Measurements from ENCODE around the gene SCN3A.

SCN3A gene

GRCh38 chr2:165112133-165112573 lies 91.7 kb downstream of the SCN3A start:
- DNase-seq (ENCODE audit: low read depth): no peak

DNA sequence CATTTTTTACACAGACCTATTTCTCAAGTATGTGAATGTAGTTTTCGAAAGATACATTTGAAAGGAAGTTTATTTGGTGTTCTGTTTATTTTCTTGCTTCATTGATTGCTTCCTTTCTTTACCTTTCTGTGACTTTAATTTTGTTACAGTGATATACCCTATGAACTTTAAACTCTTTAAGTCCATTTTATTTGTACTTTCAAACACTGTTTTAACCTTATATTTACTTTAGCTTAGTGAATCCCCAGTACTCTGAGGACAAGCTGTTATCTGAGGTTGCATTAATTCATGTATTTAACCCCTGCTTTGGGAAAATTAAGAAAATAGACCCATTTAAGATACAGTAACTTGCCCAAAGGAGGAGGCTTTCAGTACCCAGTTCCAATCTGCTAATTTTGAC lies 93.5 kb downstream of the SCN3A start:
- no peak for DNase-seq (ENCODE audit: low read depth)

DNA sequence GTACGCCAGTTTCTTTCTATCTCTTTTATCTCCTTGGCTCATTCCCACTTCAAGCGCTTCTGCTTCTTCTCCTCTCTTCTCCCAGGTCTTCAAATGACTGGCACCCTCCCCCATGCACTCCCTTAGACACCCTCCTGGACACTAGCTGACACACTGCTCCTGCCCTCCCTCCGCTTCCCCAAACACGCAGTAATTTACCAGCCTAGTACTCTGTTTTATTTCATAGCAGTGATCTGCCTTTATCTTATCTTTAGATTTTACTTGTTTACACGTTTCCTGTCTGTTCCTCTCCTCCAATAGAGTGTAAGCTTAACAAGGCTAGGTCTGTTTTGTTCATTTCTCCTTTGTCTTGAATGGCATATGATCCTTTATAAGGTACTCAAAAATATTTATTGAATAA lies 93.9 kb downstream of the SCN3A start:
- no peak for DNase-seq (ENCODE audit: low read depth)

DNA sequence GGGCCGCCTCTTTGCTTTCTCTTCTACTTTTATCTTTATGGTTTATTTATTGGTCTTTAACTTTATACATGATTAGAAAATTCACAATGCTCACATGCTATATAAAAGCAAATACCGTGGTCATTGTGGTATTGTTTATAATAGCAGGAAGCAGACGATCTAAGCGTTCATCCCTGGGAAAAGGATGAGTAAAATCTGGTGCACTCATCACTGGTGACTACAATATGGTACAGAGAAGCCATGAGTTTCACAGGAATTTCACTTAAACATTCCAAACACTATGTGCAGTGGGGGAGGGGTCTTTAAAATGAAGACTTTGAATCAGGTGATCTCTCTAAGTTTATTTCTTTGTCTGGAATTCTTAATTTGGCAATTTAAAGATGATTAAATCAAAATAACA lies 97.9 kb downstream of the SCN3A start:
- no peak for DNase-seq (ENCODE audit: low read depth)

DNA sequence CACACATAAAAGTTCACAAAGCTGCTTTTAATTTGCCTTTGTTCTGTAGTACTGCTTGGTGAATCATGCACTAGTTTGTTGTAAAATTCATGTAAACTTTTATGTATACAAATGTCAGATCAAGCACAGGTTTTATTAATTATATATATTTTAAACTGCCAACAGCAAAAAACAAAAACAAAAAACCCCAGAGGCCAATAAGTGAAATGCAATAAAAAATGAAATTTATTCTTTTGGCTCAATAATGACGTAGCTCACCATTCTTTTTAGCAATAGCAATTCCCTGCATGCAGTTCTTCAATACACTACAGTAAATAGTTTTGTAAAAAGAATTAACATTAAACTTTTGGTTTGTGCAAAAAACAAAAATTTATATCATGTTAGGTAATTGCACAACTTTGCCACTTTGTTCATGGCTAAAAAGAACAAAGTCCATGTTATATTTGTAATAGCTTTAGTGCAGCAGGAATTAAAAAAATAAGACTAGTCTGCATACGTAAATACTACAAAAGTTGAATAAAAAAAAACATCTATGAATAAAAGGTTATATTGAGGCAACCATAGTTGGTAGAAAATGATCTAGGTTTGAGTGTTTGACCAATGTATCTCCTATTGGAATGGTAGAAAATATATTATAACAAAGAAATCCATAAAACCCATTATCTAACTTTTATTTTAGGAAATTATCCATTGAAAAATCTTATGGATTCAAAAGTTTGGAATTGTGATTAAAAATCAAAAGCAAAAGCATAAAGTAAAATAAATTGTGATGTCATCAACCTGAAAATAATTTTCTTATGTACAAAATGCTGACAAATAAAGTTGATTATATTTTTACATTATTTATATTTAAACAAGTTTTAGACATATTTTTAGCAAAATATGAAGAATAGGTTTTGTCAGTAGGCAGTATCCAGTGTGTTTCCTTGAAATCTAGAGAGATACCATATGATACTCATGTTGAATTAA lies 115.6 kb downstream of the SCN3A start:
- DNase-seq (ENCODE audit: low read depth): no peak

- DNase-seq (ENCODE audit: low read depth): no peak
These were observed 117.5 kb downstream of the SCN3A start for GRCh38 chr2:165086337-165086736.

GRCh38 chr2:165083326-165083725 lies 120.5 kb downstream of the SCN3A start:
- DNase-seq (ENCODE audit: low read depth): no peak

- no peak for DNase-seq (ENCODE audit: low read depth)
These were observed 121.4 kb downstream of the SCN3A start for GRCh38 chr2:165082479-165082878.

DNA sequence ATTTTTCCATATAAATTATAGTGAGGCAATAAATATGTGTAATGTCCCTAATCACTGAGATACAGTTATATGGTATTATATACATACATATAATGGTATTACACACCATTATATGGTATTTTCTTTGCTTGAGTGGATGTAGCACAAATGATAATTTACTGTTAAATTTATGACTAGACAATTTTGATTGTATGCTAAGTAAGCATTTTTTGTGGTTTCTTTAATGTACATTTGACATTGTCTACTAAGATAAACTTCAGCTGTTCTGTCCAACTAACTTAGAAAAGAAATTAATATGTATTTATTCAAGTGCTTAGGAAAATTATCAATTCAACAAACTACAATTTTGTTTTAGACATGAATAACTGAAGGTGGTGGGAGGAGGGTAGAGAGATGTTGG lies 122.6 kb downstream of the SCN3A start:
- no peak for DNase-seq (ENCODE audit: low read depth)

DNA sequence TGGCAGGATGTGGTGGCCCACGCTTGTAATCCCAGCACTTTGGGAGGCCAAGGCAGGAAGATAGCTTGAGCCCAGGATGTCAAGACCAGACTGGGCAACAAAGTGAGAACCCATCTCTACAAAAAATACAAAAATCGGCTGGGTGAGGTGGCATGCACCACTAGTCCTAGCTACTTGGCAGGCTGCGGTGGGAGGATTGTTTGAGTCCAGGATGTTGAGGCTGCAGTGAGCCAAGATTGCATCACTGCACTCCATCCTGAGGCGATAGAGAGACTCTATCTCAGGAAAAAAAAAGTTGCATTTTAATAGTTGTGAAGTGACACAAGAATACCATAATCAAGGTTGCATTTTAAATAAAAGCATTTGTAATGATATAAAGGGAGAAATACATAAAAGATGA lies 124.4 kb downstream of the SCN3A start:
- no peak for DNase-seq (ENCODE audit: low read depth)

- DNase-seq (ENCODE audit: low read depth): no peak
These were observed 124.9 kb downstream of the SCN3A start for GRCh38 chr2:165078913-165079312.

- no peak for DNase-seq (ENCODE audit: low read depth)
These were observed 129.0 kb downstream of the SCN3A start for GRCh38 chr2:165074884-165075283.

- no peak for DNase-seq (ENCODE audit: low read depth)
These were observed 129.5 kb downstream of the SCN3A start for GRCh38 chr2:165074323-165074722.

- DNase-seq (ENCODE audit: low read depth): no peak
These were observed 133.8 kb downstream of the SCN3A start for GRCh38 chr2:165070076-165070475.

DNA sequence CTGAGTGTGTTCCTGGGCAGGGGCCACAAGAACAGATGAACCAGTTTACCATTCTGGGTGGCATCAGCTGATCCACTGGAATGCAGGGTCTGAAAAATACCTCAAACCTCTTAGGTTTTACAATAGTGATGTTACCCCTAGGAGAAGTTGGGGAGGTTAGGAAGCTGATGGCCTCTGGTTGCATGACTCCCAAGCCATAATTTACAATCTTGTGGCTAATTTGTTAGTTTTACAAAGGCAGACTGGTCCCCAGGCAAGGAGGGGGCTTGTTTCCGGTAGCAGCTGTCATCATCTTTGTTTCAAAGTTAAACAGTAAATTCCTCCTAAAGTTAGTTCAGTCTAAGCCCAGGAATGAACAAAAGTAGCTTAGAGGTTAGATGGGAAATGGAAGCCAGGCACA lies 134.7 kb downstream of the SCN3A start:
- DNase-seq (ENCODE audit: low read depth): no peak

GRCh38 chr2:165068487-165068757 lies 135.4 kb downstream of the SCN3A start:
- no peak for DNase-seq (ENCODE audit: low read depth)

GRCh38 chr2:165067643-165068486 lies 136.0 kb downstream of the SCN3A start:
- DNase-seq (ENCODE audit: low read depth): peak; percentile 30

DNA sequence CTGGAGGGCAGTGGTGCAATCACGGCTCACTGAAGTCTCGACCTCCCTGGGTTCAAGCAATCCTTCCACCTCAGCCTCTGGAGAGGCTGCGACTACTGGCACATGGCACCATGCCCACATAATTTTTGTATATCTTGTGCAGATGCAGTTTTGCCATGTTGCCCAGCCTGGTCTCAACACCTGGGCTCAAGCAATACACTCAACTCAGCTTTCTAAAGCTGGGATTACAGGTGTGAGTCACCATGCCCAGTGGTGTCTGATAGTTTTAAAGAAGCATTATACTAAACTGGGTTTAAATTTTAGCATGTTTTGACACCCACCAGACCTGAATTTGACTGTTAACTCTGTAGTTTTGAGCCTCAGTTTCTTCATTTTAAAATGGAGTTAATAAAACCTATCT lies 139.1 kb downstream of the SCN3A start:
- no peak for DNase-seq (ENCODE audit: low read depth)

DNA sequence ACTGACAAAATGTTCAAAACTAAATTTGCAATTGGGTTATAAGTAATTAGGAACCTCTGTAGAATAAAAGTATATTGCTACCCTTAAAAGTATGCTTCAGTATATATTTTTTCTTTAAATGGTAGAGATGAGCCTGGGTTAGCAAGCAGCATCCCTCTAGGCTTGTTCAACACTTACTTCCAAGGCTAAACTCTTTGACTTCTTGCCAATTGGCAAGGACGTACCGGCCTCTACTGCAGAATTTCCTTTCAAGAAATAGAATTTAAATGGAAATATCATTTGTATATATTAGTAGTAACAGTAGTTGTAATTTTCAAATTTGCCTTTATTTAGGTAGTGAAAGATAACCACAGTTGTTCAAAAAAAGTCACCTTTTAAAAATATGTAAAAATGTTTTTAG lies 143.4 kb downstream of the SCN3A start:
- no peak for DNase-seq (ENCODE audit: low read depth)

DNA sequence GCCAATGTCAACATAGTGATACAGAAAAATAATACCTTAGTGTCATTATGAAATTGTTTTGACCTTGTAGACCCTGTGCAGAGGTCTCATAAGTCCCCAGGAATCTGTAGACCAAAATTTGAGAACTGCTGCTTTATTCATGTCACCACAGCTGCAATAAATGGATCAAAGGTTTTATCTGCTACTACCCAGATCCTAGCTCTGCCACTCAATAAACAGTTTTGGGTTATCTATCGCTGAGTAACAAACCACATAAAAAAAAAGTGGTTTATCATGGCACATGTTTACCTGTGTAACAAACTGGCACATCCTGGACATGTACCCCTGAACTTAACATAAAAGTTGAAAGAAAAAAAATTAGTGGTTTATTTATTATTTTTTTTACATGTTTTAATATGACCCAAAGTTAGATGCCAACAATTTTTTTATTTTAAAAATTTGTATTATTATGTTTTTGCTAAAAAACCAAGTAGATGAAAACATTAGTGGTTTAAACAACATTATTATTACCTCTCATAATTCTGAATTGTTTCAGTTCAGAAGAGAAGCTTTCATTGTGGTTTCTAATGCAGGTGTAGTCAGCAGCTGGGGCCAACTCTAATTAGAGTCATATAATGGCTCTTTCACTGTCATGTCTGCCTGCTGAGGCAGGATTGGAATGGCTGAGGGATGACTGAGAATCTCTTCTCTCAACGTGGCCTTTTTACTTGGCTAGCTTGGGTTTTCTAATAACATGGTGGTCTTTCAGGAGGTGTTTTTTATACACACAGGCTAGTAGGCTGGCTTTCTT lies 145.2 kb downstream of the SCN3A start:
- DNase-seq (ENCODE audit: low read depth): no peak

DNA sequence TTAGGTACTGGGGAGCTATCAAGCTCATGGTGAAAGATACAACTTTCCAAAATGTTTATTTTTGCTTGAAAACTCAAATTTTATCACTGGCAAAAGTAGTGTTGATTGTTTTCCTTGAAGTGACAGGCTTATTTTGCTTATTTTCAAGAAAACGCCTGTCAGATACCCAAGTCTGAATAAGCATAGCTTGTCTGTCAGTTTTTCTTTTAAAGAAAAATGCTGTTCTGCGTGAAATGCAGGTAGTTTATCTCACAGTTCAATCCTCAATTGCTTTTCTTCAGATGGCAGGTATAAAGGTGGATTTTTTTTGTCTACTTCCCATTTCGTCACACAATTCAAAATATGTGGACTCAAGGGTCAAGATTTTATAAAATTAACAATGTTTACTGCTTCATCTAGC lies 145.9 kb downstream of the SCN3A start:
- DNase-seq (ENCODE audit: low read depth): no peak

DNA sequence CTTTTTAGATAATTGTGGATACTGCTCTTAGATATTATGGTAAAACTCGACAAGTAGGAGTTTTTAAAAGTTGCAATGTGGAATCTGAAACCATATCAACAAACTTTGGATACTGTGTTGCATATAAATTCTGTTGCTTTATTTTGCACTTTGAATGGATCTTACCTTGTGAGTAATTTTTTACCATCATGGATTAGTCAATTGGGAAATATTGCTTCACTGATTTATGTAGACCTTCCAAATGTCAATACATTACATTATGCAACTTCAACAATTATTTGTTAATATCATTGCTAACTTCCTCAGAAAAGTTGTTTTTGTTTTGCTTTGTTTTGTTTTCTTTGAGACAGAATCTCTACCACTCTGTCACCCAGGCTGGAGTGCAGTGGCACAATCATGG lies 146.5 kb downstream of the SCN3A start:
- no peak for DNase-seq (ENCODE audit: low read depth)
